Measurements from ENCODE around the gene ULK4.

DNA sequence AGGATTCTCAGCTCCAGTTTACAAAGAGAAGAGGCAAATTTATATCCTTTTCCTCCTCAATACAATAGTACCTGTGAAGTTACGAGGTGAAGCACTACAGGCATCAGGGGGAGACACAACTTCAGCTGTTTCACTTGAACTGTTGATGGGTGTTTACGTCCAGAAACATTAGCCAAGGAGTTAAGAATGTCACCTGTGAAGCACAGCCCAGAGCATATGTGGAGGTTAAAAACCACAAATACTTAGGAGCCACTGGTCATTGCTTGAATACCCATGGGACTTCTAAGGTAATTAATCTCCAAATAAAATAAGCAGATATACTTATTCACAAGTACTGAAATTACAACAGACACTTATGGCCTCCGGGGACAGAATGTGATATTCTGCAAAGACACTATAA lies 246.5 kb downstream of the ULK4 start:
- no peak for TF ChIP-seq CTCF (IDR thresholded peaks at IDR 0.05)
- TF ChIP-seq POLR2A (IDR thresholded peaks at IDR 0.05): no peak
